HEK293 (cell line): ENCODE measurements around the gene PHKA2.

ENCODE experiments used
- CTCF ChIP-seq: fragments of 450-650 bp; formaldehyde crosslinking; IDR thresholded peaks from 2 replicates; pipeline ENCODE4 v1.5.1; 2016; ENCODE audit warnings: missing biosample characterization, missing genetic modification characterization
- REST ChIP-seq: fragments of 450-650 bp; formaldehyde crosslinking; IDR thresholded peaks from 2 replicates; pipeline ENCODE4 v1.5.1; 2016; ENCODE audit warnings: missing biosample characterization, missing genetic modification characterization
- ZNF112 ChIP-seq: fragments of 450-650 bp; formaldehyde crosslinking; IDR thresholded peaks from 2 replicates; pipeline ENCODE4 v1.5.0; 2017; ENCODE audit warnings: missing biosample characterization, missing genetic modification characterization
- ZNF223 ChIP-seq: fragments of 450-650 bp; formaldehyde crosslinking; IDR thresholded peaks from 2 replicates; pipeline ENCODE4 v1.5.1; 2016; ENCODE audit warnings: missing biosample characterization, missing genetic modification characterization
- ZNF324 ChIP-seq: fragments of 450-650 bp; formaldehyde crosslinking; IDR thresholded peaks from 2 replicates; pipeline ENCODE4 v1.5.1; 2016; ENCODE audit warnings: missing biosample characterization, missing genetic modification characterization
- ZNF449 ChIP-seq: fragments of 450-650 bp; formaldehyde crosslinking; IDR thresholded peaks from 2 replicates; pipeline ENCODE4 v1.5.1; 2017; ENCODE audit warnings: missing biosample characterization, mild to moderate bottlenecking, missing genetic modification characterization, moderate library complexity
- ZNF580 ChIP-seq: fragments of 450-650 bp; formaldehyde crosslinking; IDR thresholded peaks from 2 replicates; pipeline ENCODE4 v1.5.1; 2016; ENCODE audit warnings: missing biosample characterization, missing genetic modification characterization
- ZNF639 ChIP-seq: fragments of 450-650 bp; formaldehyde crosslinking; IDR thresholded peaks from 2 replicates; pipeline ENCODE4 v1.5.1; 2016; ENCODE audit warnings: missing biosample characterization, missing genetic modification characterization
- ZNF677 ChIP-seq: fragments of 450-650 bp; IDR thresholded peaks from 2 replicates; pipeline ENCODE4 v1.5.0; 2018; ENCODE audit warnings: missing biosample characterization, mild to moderate bottlenecking, missing genetic modification characterization, moderate library complexity
- ZNF837 ChIP-seq: fragments of 450-650 bp; formaldehyde crosslinking; IDR thresholded peaks from 2 replicates; pipeline ENCODE4 v1.5.1; 2016; ENCODE audit warnings: missing biosample characterization, missing genetic modification characterization

GRCh38 chrX:18885328-18886004, 98.4 kb downstream of the PHKA2 start:
- TF ChIP-seq ZNF324 (tag by site-specific recombination) (no peak), ZNF223 (tag by site-specific recombination) (no peak), REST (tag by site-specific recombination) (no peak), ZNF677 (tag by site-specific recombination) (no peak), ZNF112 (no peak), ZNF580 (tag by site-specific recombination) (no peak), CTCF (tag by site-specific recombination) (no peak), ZNF837 (tag by site-specific recombination) (no peak), ZNF449 (no peak), ZNF639 (no peak)
